ENCODE results near the gene TMEM229A.
"Not testable (repeated sequence)": the region's sequence is repeated elsewhere in the genome, so short reads cannot be mapped to it uniquely, and the experiment has no call there.

Gene TMEM229A

DNA sequence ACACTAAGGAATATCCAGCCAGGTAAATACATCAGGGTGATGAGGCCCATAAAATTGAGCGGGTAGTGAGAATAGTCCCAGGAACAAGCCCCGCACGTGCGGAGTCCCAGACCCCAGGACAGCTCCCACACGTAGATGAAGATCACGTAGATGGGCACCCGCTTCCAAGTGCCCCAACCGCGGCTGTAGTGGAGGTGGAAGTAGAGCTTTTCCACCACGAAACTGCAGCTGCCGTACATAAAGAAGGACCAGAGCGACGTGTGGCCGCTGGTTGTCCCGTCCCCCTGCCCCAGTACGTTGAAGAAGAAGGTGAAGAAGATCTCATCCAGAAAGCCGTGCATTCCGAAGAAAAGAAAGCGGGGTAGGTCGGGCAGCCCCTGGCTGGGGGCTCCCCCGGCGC is 948 bp downstream of the TMEM229A start:
- DNase-seq, result no peak

DNA sequence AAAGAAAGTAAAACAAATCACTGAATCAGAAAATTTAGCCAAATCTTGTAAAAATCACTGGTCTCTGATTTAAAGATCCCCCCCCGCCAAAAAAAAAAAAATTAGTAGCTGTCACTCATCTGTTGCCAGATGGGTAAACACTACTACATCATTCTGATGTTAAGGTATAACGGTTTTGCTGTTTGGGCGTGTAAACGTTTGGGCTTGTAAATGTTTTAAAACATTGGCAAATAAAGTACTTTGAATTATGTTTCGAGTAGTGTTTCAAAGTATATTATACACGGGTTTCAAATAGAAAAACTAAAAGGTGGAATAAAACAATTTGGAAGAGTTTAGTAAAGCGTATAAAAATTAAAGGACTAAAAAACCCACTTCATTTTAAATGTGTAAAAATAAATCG is 1.5 kb downstream of the TMEM229A start:
- DNase-seq, result no peak

DNA sequence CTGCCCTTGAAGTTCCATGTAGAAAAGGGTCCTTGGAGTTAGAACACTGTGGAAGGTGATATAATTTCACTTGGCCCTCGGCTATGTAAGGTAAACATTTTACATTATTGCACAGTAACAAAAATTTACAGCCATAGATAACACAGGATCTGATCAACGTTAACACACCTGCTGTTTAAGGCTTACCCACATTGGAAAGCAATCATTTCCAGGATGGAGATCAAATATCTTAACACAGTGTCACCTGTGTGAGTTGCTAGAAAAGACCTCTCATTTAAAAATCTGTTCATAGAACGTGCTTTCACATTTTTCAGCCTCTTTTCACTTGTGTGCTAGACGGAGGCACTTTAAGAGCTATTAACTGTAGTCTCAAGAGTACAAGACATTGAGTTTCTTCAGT is 1.9 kb downstream of the TMEM229A start:
- DNase-seq, result no peak

- no peak for DNase-seq
Observed at GRCh38 chr7:124029396-124030188, 3.3 kb downstream of the TMEM229A start.

DNA sequence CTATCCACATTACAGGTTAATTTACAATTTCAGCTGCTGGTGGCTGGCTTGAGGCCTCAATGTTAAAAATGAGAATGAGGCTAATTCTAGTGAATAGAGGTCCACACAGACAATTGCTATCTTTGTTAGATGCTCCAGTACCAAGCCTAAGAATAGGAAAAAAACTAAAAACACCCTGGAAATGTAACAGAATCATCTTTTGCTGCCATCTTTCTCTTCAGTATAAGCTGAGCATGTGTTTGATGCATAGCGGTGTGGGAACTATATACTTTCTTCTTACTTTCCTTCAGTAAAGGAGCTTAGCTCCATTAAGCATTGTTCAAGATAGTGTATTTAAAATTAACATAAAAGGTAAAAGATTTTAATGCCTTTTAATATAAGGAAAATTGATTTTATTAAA is 5.6 kb downstream of the TMEM229A start:
- no peak for DNase-seq

DNA sequence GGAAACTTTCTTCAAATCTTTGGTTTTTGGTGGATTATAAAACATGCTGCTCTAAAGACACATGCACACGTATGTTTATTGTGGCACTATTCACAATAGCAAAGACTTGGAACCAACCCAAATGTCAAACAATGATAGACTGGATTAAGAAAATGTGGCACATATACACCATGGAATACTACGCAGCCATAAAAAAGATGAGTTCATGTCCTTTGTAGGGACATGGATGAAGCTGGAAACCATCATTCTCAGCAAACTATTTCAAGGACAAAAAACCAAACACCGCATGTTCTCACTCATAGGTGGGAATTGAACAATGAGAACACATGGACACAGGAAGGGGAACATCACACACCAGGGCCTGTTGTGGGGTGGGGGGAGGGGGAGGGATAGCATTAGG is 8.5 kb downstream of the TMEM229A start:
- DNase-seq, result not testable (repeated sequence)

- no peak for DNase-seq
Observed at GRCh38 chr7:124022551-124022950, 10.3 kb downstream of the TMEM229A start.

GRCh38 chr7:124020060-124020459 is 12.8 kb downstream of the TMEM229A start:
- DNase-seq, result no peak

DNA sequence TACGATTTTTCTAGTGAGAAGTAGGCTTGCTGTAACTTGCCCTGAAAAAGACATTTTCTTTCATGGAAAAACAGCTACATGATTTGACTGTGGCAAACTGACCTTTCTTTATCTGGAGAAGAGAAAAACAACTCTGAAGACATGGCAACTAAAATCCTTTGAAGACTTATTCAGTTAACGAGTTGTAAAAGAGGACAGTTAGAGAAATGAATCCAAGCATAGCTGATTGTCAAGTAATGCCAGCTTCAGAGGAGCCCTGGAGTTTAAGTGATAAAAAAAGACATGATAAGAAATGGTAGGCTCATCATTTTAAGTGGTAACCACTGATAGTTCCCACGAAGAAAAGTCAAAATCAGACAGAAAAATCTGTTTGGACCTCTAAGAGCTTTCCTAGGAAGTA is 19.6 kb downstream of the TMEM229A start:
- no peak for DNase-seq

DNA sequence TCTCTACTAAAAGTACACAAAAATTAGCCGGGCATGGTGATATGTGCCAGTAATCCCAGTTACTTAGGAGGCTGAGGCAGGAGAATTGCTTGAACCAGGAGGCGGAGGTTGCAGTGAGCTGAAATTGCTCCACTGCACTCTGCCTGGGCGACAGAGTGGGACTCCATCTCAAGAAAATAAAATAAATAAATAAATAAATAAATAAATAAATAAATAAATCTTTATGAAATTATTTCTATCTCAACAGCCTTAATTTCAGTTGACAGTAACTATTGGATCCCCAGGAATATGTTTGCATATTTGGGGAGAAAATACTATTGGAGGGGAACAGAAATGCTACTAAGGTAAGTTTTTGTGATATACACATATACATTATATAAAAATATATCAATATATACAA is 20.0 kb downstream of the TMEM229A start:
- no peak for DNase-seq

DNA sequence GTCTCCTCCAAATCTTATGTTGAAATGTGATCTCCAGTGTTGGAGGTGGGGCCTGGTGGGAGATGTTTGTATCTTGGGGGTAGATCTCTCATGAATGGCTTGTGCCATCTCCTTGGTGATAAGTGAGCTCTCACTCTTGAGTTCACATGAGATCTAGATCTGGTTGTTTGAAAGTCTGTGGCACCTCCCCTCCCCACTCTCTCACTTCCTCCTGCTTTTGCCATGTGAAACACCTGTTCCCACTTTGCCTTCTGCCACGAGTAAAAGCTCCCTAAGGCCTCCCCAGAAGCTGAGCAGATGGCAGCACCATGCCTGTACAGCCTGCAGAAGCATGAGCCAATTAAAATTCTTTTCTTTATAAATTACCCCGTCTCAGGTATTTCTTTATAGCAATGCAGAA is 23.5 kb downstream of the TMEM229A start:
- no peak for DNase-seq

GRCh38 chr7:124008296-124008695 is 24.6 kb downstream of the TMEM229A start:
- DNase-seq, result not testable (repeated sequence)

DNA sequence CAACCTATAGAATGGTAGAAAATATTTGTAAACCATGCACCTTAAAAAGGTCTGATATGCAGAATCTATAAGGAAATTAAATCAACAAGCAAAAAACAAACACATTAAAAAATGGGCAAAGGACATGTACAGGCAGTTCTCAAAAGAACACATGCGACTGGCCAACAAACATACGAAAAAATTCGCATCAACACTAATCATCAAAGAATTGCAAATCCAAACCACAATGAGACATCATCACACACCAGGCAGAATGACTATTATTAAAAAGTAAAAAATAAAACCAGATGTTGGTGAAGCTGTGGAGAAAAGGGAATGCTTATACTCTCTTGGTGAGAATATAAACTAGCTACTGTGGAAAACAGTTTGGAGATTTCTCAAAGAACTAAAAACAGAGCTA is 33.2 kb downstream of the TMEM229A start:
- DNase-seq, result no peak

DNA sequence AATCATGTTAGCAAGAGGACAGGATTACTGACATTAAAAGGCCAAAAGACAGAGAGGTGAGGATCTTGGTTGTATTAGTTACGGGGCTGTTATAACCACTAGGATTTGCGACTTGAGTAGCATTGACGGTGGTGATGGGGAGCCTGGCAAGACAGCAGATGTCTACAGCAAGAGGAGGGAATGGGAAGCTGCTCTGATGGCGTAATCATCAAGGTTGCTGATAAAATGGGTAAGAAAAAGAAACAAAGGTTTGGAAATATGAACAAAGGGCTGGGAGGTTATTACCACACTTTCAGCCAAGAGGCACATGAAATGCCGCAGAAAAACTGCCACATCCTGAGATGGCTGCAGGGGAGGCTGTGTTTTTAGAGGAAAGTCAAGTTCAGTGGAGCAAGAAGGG is 33.9 kb downstream of the TMEM229A start:
- no peak for DNase-seq

GRCh38 chr7:123996327-123996625 is 36.6 kb downstream of the TMEM229A start:
- no peak for DNase-seq

- DNase-seq, result no peak
Observed at GRCh38 chr7:123995617-123996326, 37.1 kb downstream of the TMEM229A start.

- no peak for DNase-seq
Observed at GRCh38 chr7:123994449-123994848, 38.4 kb downstream of the TMEM229A start.

- no peak for DNase-seq
Observed at GRCh38 chr7:123993996-123994395, 38.9 kb downstream of the TMEM229A start.

GRCh38 chr7:123992913-123993518 is 39.9 kb downstream of the TMEM229A start:
- no peak for DNase-seq

DNA sequence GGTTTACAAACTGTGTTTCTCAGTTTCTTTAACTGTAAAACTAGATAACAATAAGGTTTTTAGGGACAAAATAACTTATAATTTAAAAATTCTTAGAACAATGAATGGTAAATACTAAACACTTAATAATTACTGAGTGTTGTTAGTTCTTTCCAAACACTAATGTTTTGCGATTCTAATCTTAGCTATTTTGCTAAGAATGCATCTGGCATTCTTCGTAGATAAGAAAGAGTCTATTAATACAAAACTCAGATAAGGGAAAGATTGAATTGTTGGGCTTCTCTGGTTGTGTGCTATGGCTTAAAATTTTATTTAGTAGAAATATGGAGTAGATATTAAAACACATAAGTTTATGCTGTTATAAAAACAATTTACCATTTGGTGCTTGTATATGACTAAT is 45.4 kb downstream of the TMEM229A start:
- no peak for DNase-seq
